Breast epithelium (tissue), 4 donors: ENCODE data around the gene CDH13. TPM values are rescaled to one million over a fixed set of nuclear protein-coding genes. Genes with fewer than 3 reads are reported as not detected.

ENCODE experiments used
- DNase-seq, 2 donors: peaks; one replicate each; pipeline ENCODE4 v3.0.0-alpha.2; 2019; ENCODE audit warnings: low spot score in 2 of 2
- H3K27ac ChIP-seq, 2 donors: fragments of 200-600 bp; sonication (generic) in 1 of 2; one replicate each; pipeline ENCODE4 v1.5.1; 2016 to 2019; ENCODE audit warnings: mild to moderate bottlenecking in 1 of 2
- H3K27me3 ChIP-seq, 2 donors: fragments of 200-600 bp; sonication (generic) in 1 of 2; one replicate each; pipeline versions ENCODE4 v1.5.1 to v1.6.0; 2017 to 2019; ENCODE audit warnings: control low read depth in 1 of 2, mild to moderate bottlenecking in 1 of 2
- H3K36me3 ChIP-seq: fragments of 200-600 bp; one replicate; pipeline ENCODE4 v1.5.1; 2019
- H3K4me1 ChIP-seq, 2 donors: fragments of 200-600 bp; sonication (generic); one replicate each; pipeline ENCODE4 v1.5.1; 2016 to 2019; ENCODE audit warnings: control low read depth in 1 of 2
- H3K4me3 ChIP-seq, 3 donors: fragments of 200-600 bp; sonication (generic); 1 replicate in 2 of 3; 2 replicates in 1 of 3; pipeline ENCODE4 v1.5.1; 2016 to 2019; ENCODE audit warnings: mild to moderate bottlenecking in 3 of 3, moderate library complexity in 2 of 3
- H3K9me3 ChIP-seq, 2 donors: fragments of 200-600 bp; sonication (generic) in 1 of 2; one replicate each; pipeline ENCODE4 v1.5.1; 2016 to 2019; ENCODE audit warnings: control low read depth in 1 of 2
- CTCF ChIP-seq, 3 donors: fragments of 450-650 bp; IDR thresholded peaks; one replicate each; pipeline ENCODE4 v1.5.1; 2016 to 2017; ENCODE audit warnings: antibody characterized with exemption in 3 of 3, mild to moderate bottlenecking in 3 of 3, moderate library complexity in 3 of 3
- POLR2A ChIP-seq: fragments of 450-650 bp; IDR thresholded peaks from one replicate; pipeline ENCODE4 v1.6.1; 2016; ENCODE audit warnings: antibody characterized with exemption, mild to moderate bottlenecking, moderate library complexity
- POLR2AphosphoS5 ChIP-seq, 3 donors: sonication (generic); formaldehyde crosslinking; IDR thresholded peaks; one replicate each; pipeline ENCODE4 v1.6.1; 2017; ENCODE audit warnings: antibody characterized with exemption in 3 of 3
- intact Hi-C: fragments of 100-400 bp; cut with DNase I; formaldehyde crosslinking; loops from one replicate; pipeline ENCODE4 v1.15.1; 2023; ENCODE audit warnings: low total_unique reads
- total RNA-seq, 3 donors: library from RNA; depleted of rRNA; stranded (reverse); fragments of >200 nt; gene quantifications; one replicate each; pipeline ENCODE4 v1.1.0, GENCODE V29; 2016

CDH13 gene
- total RNA-seq, 3 donors from 2014 or later = 6.0 to 13.1 (median 11.5) TPM

- no peak overlapping the region for H3K27ac ChIP-seq
- no peaks in the 10 kb centered on the region for H3K9me3 ChIP-seq
- H3K4me1 ChIP-seq = no peaks in the 10 kb centered on the region
- peaks cover 0 to 8% of the 10 kb centered on the region in 2 donors for H3K27me3 ChIP-seq
- H3K4me3 ChIP-seq = no peak overlapping the region
- intact Hi-C loops = no loop called here
- DNase-seq = no peak
- TF ChIP-seq POLR2AphosphoS5 (IDR thresholded peaks at IDR 0.05) = no peak
- TF ChIP-seq POLR2A = no peak
- no peaks in the 10 kb centered on the region for H3K36me3 ChIP-seq
Measured at GRCh38 chr16:82598771-82599170, 28.0 kb upstream of the CDH13 start.

GRCh38 chr16:82601989-82602640, 24.7 kb upstream of the CDH13 start:
- intact Hi-C loops = no loop called here
- Histone ChIP-seq H3K27me3 (no peaks in the 10 kb centered on the region), H3K4me3 (no peak overlapping the region), H3K36me3 (no peaks in the 10 kb centered on the region), H3K9me3 (no peaks in the 10 kb centered on the region), H3K27ac (no peak overlapping the region), H3K4me1 (no peaks in the 10 kb centered on the region)
- no peak for DNase-seq
- TF ChIP-seq POLR2A (no peak), CTCF (IDR thresholded peaks at IDR 0.05) (no peak), POLR2AphosphoS5 (IDR thresholded peaks at IDR 0.05) (no peak)

GRCh38 chr16:82603784-82604411, 22.9 kb upstream of the CDH13 start:
- TF ChIP-seq CTCF (IDR thresholded peaks at IDR 0.05) = peak in 2 of 3 donors; percentile 20 to 34
- TF ChIP-seq POLR2A = no peak
- no peak for TF ChIP-seq POLR2AphosphoS5 (IDR thresholded peaks at IDR 0.05)
- Histone ChIP-seq H3K4me3 (no peak overlapping the region), H3K4me1 (no peaks in the 10 kb centered on the region), H3K27ac (no peak overlapping the region), H3K36me3 (no peaks in the 10 kb centered on the region), H3K9me3 (no peaks in the 10 kb centered on the region), H3K27me3 (no peaks in the 10 kb centered on the region)
- DNase-seq = peak in 1 of 2 donors; percentile 26
- intact Hi-C loops = no loop called here

- intact Hi-C loops = no loop called here
- DNase-seq = no peak
- TF ChIP-seq CTCF (IDR thresholded peaks at IDR 0.05) (no peak), POLR2AphosphoS5 (IDR thresholded peaks at IDR 0.05) (no peak), POLR2A (no peak)
- Histone ChIP-seq H3K27me3 (no peaks in the 10 kb centered on the region), H3K9me3 (no peaks in the 10 kb centered on the region), H3K4me1 (no peaks in the 10 kb centered on the region), H3K36me3 (no peaks in the 10 kb centered on the region), H3K27ac (no peak overlapping the region), H3K4me3 (no peak overlapping the region)
Measured at GRCh38 chr16:82605076-82605475, 21.7 kb upstream of the CDH13 start.

- intact Hi-C loops = no loop called here
Measured at GRCh38 chr16:82605863-82606620, 20.7 kb upstream of the CDH13 start.

More at GRCh38 chr16:82605863-82606620, 20.7 kb upstream of the CDH13 start:
- TF ChIP-seq CTCF (IDR thresholded peaks at IDR 0.05) (no peak), POLR2AphosphoS5 (IDR thresholded peaks at IDR 0.05) (no peak), POLR2A (no peak)
- no peak overlapping the region for H3K27ac ChIP-seq
- H3K36me3 ChIP-seq = no peaks in the 10 kb centered on the region
- no peak for DNase-seq
- H3K4me3 ChIP-seq = no peak overlapping the region
- H3K27me3 ChIP-seq = no peaks in the 10 kb centered on the region
- H3K4me1 ChIP-seq = no peaks in the 10 kb centered on the region
- no peaks in the 10 kb centered on the region for H3K9me3 ChIP-seq
